Psoas muscle (tissue), 8 donors: ENCODE results near the gene DHCR24. TPM values are rescaled to one million over a fixed set of nuclear protein-coding genes. Genes with fewer than 3 reads are reported as not detected.
A peak's percentile ranks its signal among the peaks of the same experiment; 100 is the strongest.

Experiments used
- ATAC-seq, 4 donors: fragments of 200-7000 bp; cut with Tn5 transposase; one replicate each; pipeline ENCODE4 v1.9.1; 2020; ENCODE audit warnings: moderate library complexity in 3 of 4, mild to moderate bottlenecking in 2 of 4
- DNase-seq, 2 donors: peaks; one replicate each; pipeline ENCODE4 v3.0.0-alpha.2; 2020
- H3K27ac ChIP-seq: fragments of 200-600 bp; one replicate; pipeline ENCODE4 v1.8.0; 2022
- H3K27me3 ChIP-seq, 3 donors: fragments of 200-600 bp in 1 of 3; one replicate each; pipeline versions ENCODE4 v1.6.1 to v1.8.0; 2013 to 2022; ENCODE audit warnings: low read length in 2 of 3, mild to moderate bottlenecking in 2 of 3, moderate library complexity in 1 of 3; ENCODE audit not compliant: insufficient read depth in 3 of 3
- H3K36me3 ChIP-seq, 2 donors: fragments of 200-600 bp in 1 of 2; one replicate each; pipeline versions ENCODE4 v1.6.1 to v1.8.0; 2013 to 2022; ENCODE audit warnings: low read depth in 1 of 2, mild to moderate bottlenecking in 1 of 2, moderate library complexity in 1 of 2; ENCODE audit not compliant: insufficient read depth in 1 of 2
- H3K4me1 ChIP-seq: fragments of 200-600 bp; one replicate; pipeline ENCODE4 v1.8.0; 2022
- H3K4me3 ChIP-seq: fragments of 200-600 bp; one replicate; pipeline ENCODE4 v1.8.0; 2022; ENCODE audit warnings: mild to moderate bottlenecking
- H3K9me3 ChIP-seq: fragments of 200-600 bp; one replicate; pipeline ENCODE4 v1.8.0; 2022
- WGBS, 3 donors: extraction: QIAGEN DNeasy Blood & Tissue Kit; methylation state at CpG; one replicate each; pipeline versions ENCODE4 v1.1.6 to v1.1.7; 2013; 5-methylcytosine and 5-hydroxymethylcytosine counted together
- intact Hi-C, 2 donors: fragments of 100-400 bp; cut with DNase I; formaldehyde crosslinking; loops; one replicate each; pipeline versions ENCODE4 v1.11.0 to v1.14.2; 2022
- polyA plus RNA-seq, 3 donors: library from polyadenylated mRNA; stranded (reverse); fragments of 200-250 nt; gene quantifications; one replicate each; pipeline ENCODE4 v1.2.3, GENCODE V29; 2013
- total RNA-seq, 4 donors: library from RNA; stranded (reverse); fragmentation: NEBNext Ultra II Directional in 2 of 4; extraction: Animal tissue kit (Norgen Biotek cat#: 25700) in 2 of 4; gene quantifications; one replicate each; pipeline versions ENCODE4 v1.2.1 to v1.2.4, GENCODE V29; 2021 to 2023
- TF ChIP-seq, protein P1 (sequence below): fragments of 200-600 bp; IDR thresholded peaks from one replicate; pipeline ENCODE4 v1.8.0; 2022; ENCODE audit warnings: antibody characterized with exemption
- donor health status: healthy with polysubstance abuse.
- donor health status: DM: no; HTN: no; CAD: no; lungs with moderate emphysema.
- donor health status: Bipolar disorder and iron deficiency.
- donor health status: healthy.
- donor health status: DM: yes; HTN: yes; CAD: no.
- donor health status: DM: no; HTN: no; CAD: no.
- donor health status: DM: no; HTN: no; CAD: no.
- donor health status: DM: yes; HTN: yes; CAD: no.

DHCR24 gene
- total and polyA plus RNA-seq, 7 donors: 8.8 to 215 (median 117) TPM

DNA sequence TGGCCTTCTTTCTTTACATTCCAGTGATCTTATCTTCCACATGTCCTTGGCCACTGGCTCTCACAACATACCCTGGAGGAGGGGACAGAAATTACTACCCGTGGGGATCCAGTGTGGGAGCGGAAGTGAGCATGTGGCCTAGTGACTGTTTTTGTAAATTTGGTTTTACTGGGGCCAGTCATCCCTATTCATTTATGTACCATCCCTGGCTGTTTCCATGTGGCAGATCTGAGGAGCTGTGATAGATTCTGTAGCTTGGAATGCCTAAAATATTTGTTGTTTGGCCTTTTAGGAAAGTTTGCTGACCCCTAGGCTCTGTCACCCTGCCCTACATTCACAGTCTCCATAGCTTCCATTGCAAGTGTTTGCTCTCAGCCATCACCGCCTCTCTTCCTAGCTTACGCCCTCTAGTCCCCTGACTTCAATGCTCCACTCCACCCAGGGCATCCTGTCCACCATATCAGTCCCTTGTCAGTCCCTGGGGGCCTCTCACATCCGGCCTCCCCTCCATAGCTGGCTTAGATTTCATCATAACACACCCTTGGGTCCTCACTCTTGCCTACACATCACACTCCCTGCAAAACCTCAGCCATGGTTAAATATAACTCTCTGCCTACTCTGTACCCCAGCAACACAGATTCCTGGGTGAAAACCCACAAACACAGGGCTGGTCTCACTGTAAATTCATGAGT is 25.8 kb downstream of the DHCR24 start:
- intact Hi-C loops: no loop called here
- Histone ChIP-seq H3K27ac (peak overlapping the region; percentile 23), H3K9me3 (no peaks in the 10 kb centered on the region), H3K27me3 (no peaks in the 10 kb centered on the region), H3K36me3 (peaks cover 0 to 40% of the 10 kb centered on the region in 2 donors), H3K4me1 (peaks cover 32% of the 10 kb centered on the region), H3K4me3 (no peak overlapping the region)
- ATAC-seq: no peak
- TF ChIP-seq, protein P1, sequence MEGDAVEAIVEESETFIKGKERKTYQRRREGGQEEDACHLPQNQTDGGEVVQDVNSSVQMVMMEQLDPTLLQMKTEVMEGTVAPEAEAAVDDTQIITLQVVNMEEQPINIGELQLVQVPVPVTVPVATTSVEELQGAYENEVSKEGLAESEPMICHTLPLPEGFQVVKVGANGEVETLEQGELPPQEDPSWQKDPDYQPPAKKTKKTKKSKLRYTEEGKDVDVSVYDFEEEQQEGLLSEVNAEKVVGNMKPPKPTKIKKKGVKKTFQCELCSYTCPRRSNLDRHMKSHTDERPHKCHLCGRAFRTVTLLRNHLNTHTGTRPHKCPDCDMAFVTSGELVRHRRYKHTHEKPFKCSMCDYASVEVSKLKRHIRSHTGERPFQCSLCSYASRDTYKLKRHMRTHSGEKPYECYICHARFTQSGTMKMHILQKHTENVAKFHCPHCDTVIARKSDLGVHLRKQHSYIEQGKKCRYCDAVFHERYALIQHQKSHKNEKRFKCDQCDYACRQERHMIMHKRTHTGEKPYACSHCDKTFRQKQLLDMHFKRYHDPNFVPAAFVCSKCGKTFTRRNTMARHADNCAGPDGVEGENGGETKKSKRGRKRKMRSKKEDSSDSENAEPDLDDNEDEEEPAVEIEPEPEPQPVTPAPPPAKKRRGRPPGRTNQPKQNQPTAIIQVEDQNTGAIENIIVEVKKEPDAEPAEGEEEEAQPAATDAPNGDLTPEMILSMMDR: no peak
- WGBS, 3 donors: 53 to 70% (median 69%) methylated on average over 5 of the region's 5 CpGs
- DNase-seq: no peak

DNA sequence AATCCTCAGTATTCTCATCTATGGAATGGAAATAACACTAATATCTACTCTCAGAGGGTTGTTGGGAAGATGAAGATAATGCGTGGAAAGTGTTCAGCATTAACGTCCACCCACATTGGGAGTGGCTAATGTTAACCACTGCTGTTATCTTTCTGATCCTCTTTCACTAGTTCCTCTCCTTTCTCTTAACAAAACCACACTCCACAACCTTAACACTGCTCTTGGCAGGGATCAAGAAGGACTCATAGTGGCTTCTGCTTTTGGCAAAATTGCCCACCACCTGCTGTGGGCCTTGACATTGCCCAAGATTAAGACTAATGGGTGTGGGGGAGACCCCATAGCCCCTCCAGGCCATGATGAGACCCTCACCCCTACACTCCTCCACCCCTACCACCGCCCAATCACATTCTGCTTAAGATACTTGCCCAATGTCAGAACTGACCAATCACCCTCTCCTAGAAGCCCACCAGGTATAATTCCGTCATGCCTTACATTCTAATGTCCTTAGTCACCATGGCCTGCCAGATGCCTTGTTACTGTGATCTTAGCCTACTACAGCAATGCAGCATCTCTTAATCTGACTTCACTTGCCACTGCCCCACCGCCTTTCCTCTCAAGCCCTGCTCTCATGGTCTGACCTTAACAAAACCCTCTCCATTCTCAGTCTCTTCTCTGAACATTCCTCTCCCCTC is 27.1 kb downstream of the DHCR24 start:
- Histone ChIP-seq H3K36me3 (peaks cover 0 to 32% of the 10 kb centered on the region in 2 donors), H3K27me3 (no peaks in the 10 kb centered on the region), H3K27ac (peak overlapping the region; percentile 36), H3K4me1 (peaks cover 32% of the 10 kb centered on the region), H3K9me3 (no peaks in the 10 kb centered on the region), H3K4me3 (no peak overlapping the region)
- TF ChIP-seq, protein P1: no peak
- 94 to 98% (median 98%) methylated on average over 5 of the region's 5 CpGs for WGBS, 3 donors
- ATAC-seq (no peak), DNase-seq (no peak)
- intact Hi-C loops: no loop called here

DNA sequence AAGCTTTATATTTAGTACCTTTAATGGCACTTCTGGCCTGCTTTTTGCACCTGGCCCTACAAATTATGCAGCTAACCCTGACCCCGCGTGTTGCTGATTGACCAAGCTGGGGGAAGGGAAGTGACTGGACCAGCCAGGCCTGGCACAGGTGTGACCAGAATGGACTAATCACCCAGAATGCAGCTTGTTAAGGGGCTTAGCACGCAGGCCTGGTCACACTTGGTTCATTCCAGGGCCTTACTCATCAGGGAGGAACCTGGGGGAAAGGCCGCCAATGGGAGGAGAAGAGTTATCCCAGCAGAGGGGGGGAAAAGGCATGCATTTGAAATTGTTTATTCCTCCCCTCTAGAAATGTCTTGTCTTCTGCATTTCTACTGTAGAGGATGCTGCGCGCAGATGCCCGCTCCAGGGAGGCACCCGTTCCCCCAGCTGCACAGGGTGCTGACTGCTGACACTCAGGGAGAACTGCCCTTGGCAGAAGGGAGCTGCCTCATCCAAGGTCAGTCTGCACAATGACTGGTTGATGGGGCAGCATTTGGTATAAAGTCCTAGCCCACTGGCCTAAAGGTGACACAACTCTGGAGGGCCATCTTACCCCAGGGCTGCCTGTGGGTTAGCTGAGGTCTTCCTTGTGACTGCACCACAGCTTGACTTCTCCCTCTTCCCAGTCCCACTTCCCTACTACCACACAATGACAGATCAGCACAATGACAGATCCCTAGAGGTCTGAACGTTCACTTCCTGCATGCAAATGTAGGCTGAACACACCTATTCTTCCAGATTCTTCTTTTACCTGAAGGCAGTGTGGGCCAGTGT is 29.0 kb downstream of the DHCR24 start:
- peak; percentile 34 to 88 (median 72) for ATAC-seq
- no peaks in the 10 kb centered on the region for H3K27me3 ChIP-seq
- peaks cover 0 to 33% of the 10 kb centered on the region in 2 donors for H3K36me3 ChIP-seq
- TF ChIP-seq, protein P1: no peak
- no peaks in the 10 kb centered on the region for H3K9me3 ChIP-seq
- H3K4me3 ChIP-seq: no peak overlapping the region
- H3K27ac ChIP-seq: peak overlapping the region; percentile 71
- H3K4me1 ChIP-seq: peaks cover 32% of the 10 kb centered on the region
- WGBS, 3 donors: 79 to 84% (median 83%) methylated on average over 8 to 9 of the region's 9 CpGs
- intact Hi-C loops: no loop called here
- peak in 1 of 2 donors; percentile 58 for DNase-seq

DNA sequence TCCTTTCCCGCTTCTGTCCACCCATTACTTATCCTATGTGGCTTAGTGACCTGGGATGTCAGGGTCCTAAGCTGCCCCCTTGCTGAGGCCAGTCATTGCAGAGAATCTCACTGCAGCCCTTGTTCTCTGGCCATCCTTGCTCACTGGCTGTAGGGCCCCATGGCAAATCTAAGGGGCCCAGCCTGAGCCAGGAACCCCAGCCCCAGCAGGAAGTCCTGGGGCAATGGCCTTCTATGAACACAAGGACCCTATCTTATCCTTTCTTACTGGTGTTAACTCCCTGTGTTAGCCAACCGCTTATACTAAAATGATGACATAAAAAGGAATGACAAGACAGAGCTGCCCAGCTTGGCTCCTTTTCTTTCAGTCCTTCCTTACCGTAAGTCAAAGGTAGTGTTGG is 29.9 kb downstream of the DHCR24 start:
- DNase-seq (no peak), ATAC-seq (peak in 3 of 4 donors; percentile 15 to 35 (median 24))
- intact Hi-C loops: no loop called here
- Histone ChIP-seq H3K9me3 (no peaks in the 10 kb centered on the region), H3K27me3 (no peaks in the 10 kb centered on the region), H3K4me3 (no peak overlapping the region), H3K4me1 (peaks cover 32% of the 10 kb centered on the region), H3K27ac (peak overlapping the region; percentile 71), H3K36me3 (peaks cover 0 to 41% of the 10 kb centered on the region in 2 donors)
- TF ChIP-seq, protein P1: no peak
- WGBS, 3 donors: 81 to 95% (median 84%) methylated on average over 3 of the region's 3 CpGs
